K562 (cell line): ENCODE data around the gene POF1B. TPM values are rescaled to one million over a fixed set of nuclear protein-coding genes. Genes with fewer than 3 reads are reported as not detected.

Source experiments
- ATAC-seq: fragments of 200-7000 bp; cut with Tn5 transposase; 3 replicates; pipeline ENCODE4 v1.9.1; 2020; ENCODE audit warnings: moderate library complexity
- BruUV-seq: library from RNA; stranded (reverse); fragments of 400-500 nt; replicated peaks from 2 replicates; lab custom pipeline; 2021; lab: Mats Ljungman, UMichigan
- CTCF ChIA-PET: fragments of 300-600 bp; formaldehyde crosslinking; extraction: SDS; loops from one replicate; lab custom pipeline; 2021; ENCODE audit warnings: low intra/inter-chr PET ratio; lab: Yijun Ruan, JAX
- POLR2A ChIA-PET: fragments of 300-600, 350-650 bp; sonication (Branson Sonifier 250); formaldehyde crosslinking; extraction: SDS; loops from one replicate; lab custom pipeline; 2021; ENCODE audit warnings: antibody characterized with exemption, inconsistent platforms; lab: Yijun Ruan, JAX
- DNase-seq, 4 experiments: peaks; one replicate each; pipeline versions ENCODE4 v3.0.0 to v3.0.0-alpha.2; 2011 to 2018; ENCODE audit warnings: low spot score in 3 of 4, mixed read lengths in 3 of 4; ENCODE audit errors: extremely low read depth in 1 of 4
- FAIRE-seq: peaks from 2 replicates; lab custom pipeline; 2011; peaks lifted over from hg19 to GRCh38; lab: Jason Lieb, UNC
- H2AFZ ChIP-seq: 2 replicates; pipeline ENCODE4 v1.6.0; 2011; ENCODE audit warnings: low read depth, low read length, control low read depth, inconsistent platforms
- H3K27ac ChIP-seq: fragments of 200-600 bp; 3 replicates; pipeline ENCODE4 v1.8.0; 2011; ENCODE audit warnings: low read depth, mild to moderate bottlenecking, control low read depth, inconsistent platforms, low read length, moderate library complexity, mixed read lengths; ENCODE audit errors: extremely low read depth
- H3K27me3 ChIP-seq, 2 experiments: fragments of 300-600 bp in 1 of 2; 2 replicates in 1 of 2; 3 replicates in 1 of 2; pipeline versions ENCODE4 v1.6.0 to v1.8.0; 2011; ENCODE audit warnings: inconsistent platforms in 2 of 2, low read length in 2 of 2, mild to moderate bottlenecking in 1 of 2, mixed read lengths in 1 of 2, moderate library complexity in 1 of 2; ENCODE audit not compliant: control insufficient read depth in 2 of 2, insufficient read depth in 2 of 2
- H3K36me3 ChIP-seq: fragments of 300-600 bp; 3 replicates; pipeline ENCODE4 v1.8.0; 2011; ENCODE audit warnings: mild to moderate bottlenecking, low read length, inconsistent platforms; ENCODE audit not compliant: control insufficient read depth, insufficient read depth
- H3K4me1 ChIP-seq, 2 experiments: fragments of 200-600 bp in 1 of 2; replicated peaks in 1 of 2; 2 replicates in 1 of 2; 3 replicates in 1 of 2; pipeline versions ENCODE4 v1.5.1 to v1.8.0; 2011; ENCODE audit warnings: inconsistent platforms in 2 of 2, low read length in 2 of 2, mild to moderate bottlenecking in 1 of 2, mixed read lengths in 1 of 2, moderate library complexity in 1 of 2; ENCODE audit not compliant: control insufficient read depth in 2 of 2, insufficient read depth in 2 of 2
- H3K4me2 ChIP-seq: 2 replicates; pipeline ENCODE4 v1.6.1; 2011; ENCODE audit warnings: low read length, control low read depth, inconsistent platforms, mixed read lengths; ENCODE audit not compliant: insufficient read depth
- H3K4me3 ChIP-seq: fragments of 200-600 bp; sonication (generic), shearing (Covaris generic); 2 replicates; pipeline ENCODE4 v1.5.1; 2016; ENCODE audit warnings: control low read depth, inconsistent platforms
- H3K79me2 ChIP-seq: fragments of 200-600 bp; 3 replicates; pipeline ENCODE4 v1.8.0; 2011; ENCODE audit warnings: low read length, inconsistent platforms; ENCODE audit not compliant: control insufficient read depth, insufficient read depth
- H3K9ac ChIP-seq, 2 experiments: 2 replicates each; pipeline versions ENCODE4 v1.6.0 to v1.6.1; 2011; ENCODE audit warnings: low read depth in 2 of 2, low read length in 2 of 2, control low read depth in 1 of 2, inconsistent platforms in 1 of 2, mild to moderate bottlenecking in 1 of 2, mixed read lengths in 1 of 2; ENCODE audit not compliant: insufficient read depth in 1 of 2
- H3K9me1 ChIP-seq: one replicate; pipeline ENCODE4 v1.6.0; 2011; ENCODE audit warnings: inconsistent platforms, mild to moderate bottlenecking, low read length, moderate library complexity; ENCODE audit not compliant: control insufficient read depth, insufficient read depth
- H3K9me3 ChIP-seq: replicated peaks from 2 replicates; pipeline ENCODE4 v1.5.1; 2011; ENCODE audit warnings: low read depth, low read length, inconsistent platforms; ENCODE audit not compliant: control insufficient read depth, insufficient read depth
- H4K20me1 ChIP-seq: replicated peaks from 2 replicates; pipeline ENCODE4 v1.6.1; 2011; ENCODE audit warnings: low read length, inconsistent platforms, mixed read lengths; ENCODE audit not compliant: control insufficient read depth, insufficient read depth
- HLTF ChIP-seq: fragments of 450-650 bp; IDR thresholded peaks from 2 replicates; pipeline ENCODE4 v1.6.1; 2016
- HNRNPLL ChIP-seq: fragments of 200-400 bp; formaldehyde crosslinking; IDR thresholded peaks from 2 replicates; pipeline ENCODE4 v1.6.1; 2017; ENCODE audit warnings: low read length, low read depth, mild to moderate bottlenecking; ENCODE audit not compliant: poor library complexity, severe bottlenecking
- KAT2B ChIP-seq: IDR thresholded peaks from one replicate; pipeline ENCODE4 v1.6.1; 2012; ENCODE audit warnings: low read depth, mild to moderate bottlenecking, control low read depth, inconsistent platforms, low read length, moderate library complexity
- MYC ChIP-seq, 2 experiments: fragments of 250-450 bp in 1 of 2; sonication (Bioruptor Pico) in 1 of 2; IDR thresholded peaks; 2 replicates each; pipeline versions ENCODE4 v1.5.1 to v1.6.1; 2012 to 2021; ENCODE audit warnings: low read depth in 2 of 2, borderline replicate concordance in 1 of 2, improper control_type of control experiment in 1 of 2, low read length in 1 of 2, mild to moderate bottlenecking in 1 of 2, moderate library complexity in 1 of 2
- TBP ChIP-seq: optimal IDR thresholded peaks from 2 replicates; pipeline ENCODE3; 2011; ENCODE audit warnings: low read depth, low read length, improper control_type of control experiment
- TEAD4 ChIP-seq, 2 experiments: sonication (generic) in 1 of 2; formaldehyde crosslinking in 1 of 2; IDR thresholded peaks; 2 replicates each; pipeline versions ENCODE4 v1.6.1 to v1.8.0; 2012 to 2022; ENCODE audit warnings: borderline replicate concordance in 1 of 2, inconsistent platforms in 1 of 2, low read length in 1 of 2, mild to moderate bottlenecking in 1 of 2, missing genetic modification reagents in 1 of 2
- ZNF57 ChIP-seq: fragments of 450-650 bp; formaldehyde crosslinking; IDR thresholded peaks from 2 replicates; pipeline ENCODE4 v1.4.0; 2020; ENCODE audit warnings: mild to moderate bottlenecking, moderate library complexity
- WGBS: fragments of 100-300 bp; shearing (Covaris generic); methylation state at CpG from one replicate; pipeline ENCODE4 v1.1.6; 2016; ENCODE audit warnings: low coverage, mixed read lengths; ENCODE audit not compliant: insufficient coverage; ENCODE audit errors: missing lambda C conversion rate; 5-methylcytosine and 5-hydroxymethylcytosine counted together
- in situ Hi-C: fragments of 300-500 bp; cut with MboI; formaldehyde crosslinking; loops from 4 replicates; pipeline ENCODE4 v1.15.0; 2018; ENCODE audit warnings: inconsistent platforms, mixed read lengths
- intact Hi-C: fragments of 100-400 bp; cut with micrococcal nuclease; formaldehyde crosslinking; loops from 2 replicates; pipeline ENCODE4 v1.14.2; 2022
- polyA plus RNA-seq, 8 experiments: library from polyadenylated mRNA; depleted of rRNA in 4 of 8; stranded (reverse) in 5 of 8; unstranded in 3 of 8; fragments of >200 nt; fragmentation: Nextera tagmentation in 2 of 8; fragmentation: Illumina TruSeq in 1 of 8; extraction: Ambion mirVana in 2 of 8; extraction: Trizol in 1 of 8; gene quantifications; 2 replicates each; pipeline versions ENCODE4 v1.2.1 to v1.2.3, GENCODE V29; 2011 to 2014; ENCODE audit warnings: inconsistent platforms in 1 of 8, missing spikeins in 1 of 8
- total RNA-seq, 7 experiments: library from RNA; depleted of rRNA in 6 of 7; stranded (reverse); fragments of >200 nt in 6 of 7; fragmentation: Illumina TruSeq in 2 of 7; extraction: Trizol in 2 of 7; gene quantifications; 2 replicates each; pipeline versions ENCODE4 v1.2.1 to v1.2.3, GENCODE V29; 2011 to 2021; ENCODE audit warnings: low replicate concordance in 1 of 7
- TF ChIP-seq, protein P1 (sequence below): sonication (generic); formaldehyde crosslinking; IDR thresholded peaks from 2 replicates; pipeline ENCODE4 v1.8.0; 2022; ENCODE audit warnings: missing genetic modification reagents, mild to moderate bottlenecking, moderate library complexity, borderline replicate concordance
- TF ChIP-seq, protein P2 (sequence below): sonication (generic); formaldehyde crosslinking; IDR thresholded peaks from 2 replicates; pipeline ENCODE4 v1.8.1; 2022; ENCODE audit warnings: missing genetic modification reagents

The POF1B gene
- total and polyA plus RNA-seq, 9 of the 15 experiments (the other 6 are each of a cell fraction or from before 2014, with no cell fraction given), result 0.03 to 0.57 (median 0.07) TPM; not detected in 1

DNA sequence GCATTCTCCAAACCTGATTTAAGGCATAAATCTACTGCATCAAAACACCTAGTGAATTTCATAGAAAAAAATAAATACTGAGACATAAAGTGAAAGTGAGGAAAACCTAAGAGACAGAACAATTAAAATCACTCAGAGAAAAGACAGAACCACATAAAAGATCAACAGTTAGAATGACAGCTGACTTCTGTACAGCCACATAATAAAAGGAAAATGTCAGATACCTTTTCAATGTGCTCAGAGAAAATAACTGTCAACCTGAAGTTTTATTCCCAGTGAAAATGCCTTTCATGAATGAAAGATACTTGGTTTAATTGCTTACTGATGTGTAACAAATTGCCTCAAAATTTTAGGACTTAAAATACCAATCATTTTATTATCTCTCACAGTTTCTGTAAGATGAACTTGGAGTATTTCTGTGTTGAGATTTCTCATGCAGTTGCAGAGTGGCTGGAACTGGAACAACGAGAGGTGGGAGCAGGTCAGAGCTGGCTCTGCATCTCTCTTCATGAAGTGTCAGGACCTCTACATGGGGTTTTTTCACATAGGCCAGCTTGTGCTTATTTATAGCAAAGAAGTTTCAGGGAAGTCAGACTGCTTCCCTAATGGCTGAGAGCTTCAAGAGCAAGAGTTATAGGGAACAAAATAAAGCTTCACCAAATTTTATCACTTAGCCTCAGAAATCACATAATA is 11.9 kb upstream of the POF1B start (continued):
- TF ChIP-seq, protein P1, sequence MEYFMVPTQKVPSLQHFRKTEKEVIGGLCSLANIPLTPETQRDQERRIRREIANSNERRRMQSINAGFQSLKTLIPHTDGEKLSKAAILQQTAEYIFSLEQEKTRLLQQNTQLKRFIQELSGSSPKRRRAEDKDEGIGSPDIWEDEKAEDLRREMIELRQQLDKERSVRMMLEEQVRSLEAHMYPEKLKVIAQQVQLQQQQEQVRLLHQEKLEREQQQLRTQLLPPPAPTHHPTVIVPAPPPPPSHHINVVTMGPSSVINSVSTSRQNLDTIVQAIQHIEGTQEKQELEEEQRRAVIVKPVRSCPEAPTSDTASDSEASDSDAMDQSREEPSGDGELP (CRISPR knock-in tag), result no peak
- TF ChIP-seq ZNF57 (CRISPR knock-in tag), result no peak

DNA sequence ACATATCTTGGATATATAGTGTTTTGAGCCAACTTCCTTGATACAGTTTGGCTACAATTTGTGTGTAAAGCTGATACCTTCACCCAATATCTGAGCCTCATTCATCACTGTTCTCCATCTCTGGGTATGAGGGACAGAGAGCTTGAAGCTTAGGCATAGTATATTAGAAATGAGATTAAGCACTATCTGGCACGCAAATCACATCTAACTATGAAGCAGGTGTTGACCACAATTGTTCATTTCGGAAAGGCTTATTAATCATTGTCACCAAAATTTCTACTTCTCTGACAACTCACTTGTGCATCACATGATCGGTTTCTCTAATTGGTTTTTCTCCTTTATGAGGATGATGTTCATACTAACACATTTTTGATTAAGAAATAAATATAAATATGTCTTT is 2.1 kb upstream of the POF1B start:
- Histone ChIP-seq H2AFZ (no peak overlapping the region), H3K27ac (no peak overlapping the region), H3K4me1 (no peaks in the 10 kb centered on the region), H3K27me3 (no peaks in the 10 kb centered on the region), H3K9ac (no peak overlapping the region), H3K4me2 (no peak overlapping the region), H3K9me3 (no peaks in the 10 kb centered on the region), H3K79me2 (no peaks in the 10 kb centered on the region), H3K4me3 (no peak overlapping the region)
- no peak for FAIRE-seq
- POLR2A ChIA-PET, result no interaction called here
- DNase-seq, result no peak
- in situ Hi-C loops, result no loop called here
- 4% methylated on average over 3 of the region's 3 CpGs for WGBS
- intact Hi-C loops, result no loop called here
- TF ChIP-seq, protein P2, sequence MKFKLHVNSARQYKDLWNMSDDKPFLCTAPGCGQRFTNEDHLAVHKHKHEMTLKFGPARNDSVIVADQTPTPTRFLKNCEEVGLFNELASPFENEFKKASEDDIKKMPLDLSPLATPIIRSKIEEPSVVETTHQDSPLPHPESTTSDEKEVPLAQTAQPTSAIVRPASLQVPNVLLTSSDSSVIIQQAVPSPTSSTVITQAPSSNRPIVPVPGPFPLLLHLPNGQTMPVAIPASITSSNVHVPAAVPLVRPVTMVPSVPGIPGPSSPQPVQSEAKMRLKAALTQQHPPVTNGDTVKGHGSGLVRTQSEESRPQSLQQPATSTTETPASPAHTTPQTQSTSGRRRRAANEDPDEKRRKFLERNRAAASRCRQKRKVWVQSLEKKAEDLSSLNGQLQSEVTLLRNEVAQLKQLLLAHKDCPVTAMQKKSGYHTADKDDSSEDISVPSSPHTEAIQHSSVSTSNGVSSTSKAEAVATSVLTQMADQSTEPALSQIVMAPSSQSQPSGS (CRISPR knock-in tag), result no peak
- TF ChIP-seq MYC (IDR thresholded peaks at IDR 0.05; ENCODE audit: low read depth, low read length) (no peak), MYC (CRISPR knock-in tag; IDR thresholded peaks at IDR 0.05; ENCODE audit: borderline replicate concordance, low read depth) (no peak), TBP (no peak), HNRNPLL (no peak), TEAD4 (IDR thresholded peaks at IDR 0.05; ENCODE audit: low read length) (no peak), TEAD4 (CRISPR knock-in tag; IDR thresholded peaks at IDR 0.05; ENCODE audit: borderline replicate concordance) (no peak), HLTF (no peak), KAT2B (no peak)
- TF ChIP-seq, all 486 proteins: peak for 0
- Histone ChIP-seq H3K9me1 (no peaks in the 10 kb centered on the region), H3K36me3 (no peaks in the 10 kb centered on the region), H4K20me1 (no peaks in the 10 kb centered on the region)
- no peak for ATAC-seq
- CTCF ChIA-PET, result no interaction called here
- BruUV-seq, result no TSS peak
